Esophagus squamous epithelium (tissue), 5 donors: Measurements from ENCODE around the gene SERPINI1. TPM values are rescaled to one million over a fixed set of nuclear protein-coding genes. Genes with fewer than 3 reads are reported as not detected.

Experiments used
- DNase-seq: peaks from one replicate; lab custom pipeline; 2025; lab: John Stamatoyannopoulos, UW
- H3K27ac ChIP-seq, 4 donors: fragments of 200-600 bp; sonication (generic); one replicate each; pipeline ENCODE4 v1.5.1; 2016 to 2019; ENCODE audit warnings: mild to moderate bottlenecking in 1 of 4
- H3K27me3 ChIP-seq, 4 donors: fragments of 200-600 bp; sonication (generic); 1 replicate in 3 of 4; 2 replicates in 1 of 4; pipeline versions ENCODE4 v1.5.1 to v1.6.0; 2017 to 2021; ENCODE audit warnings: antibody characterized with exemption in 1 of 4
- H3K36me3 ChIP-seq, 3 donors: fragments of 200-600 bp; sonication (generic); one replicate each; pipeline ENCODE4 v1.5.1; 2016 to 2019
- H3K4me1 ChIP-seq, 3 donors: fragments of 200-600 bp; sonication (generic); one replicate each; pipeline ENCODE4 v1.5.1; 2017 to 2019
- H3K4me3 ChIP-seq, 4 donors: fragments of 200-600 bp; sonication (generic); 1 replicate in 3 of 4; 2 replicates in 1 of 4; pipeline ENCODE4 v1.5.1; 2016 to 2019; ENCODE audit warnings: mild to moderate bottlenecking in 2 of 4, moderate library complexity in 1 of 4
- H3K9me3 ChIP-seq, 3 donors: fragments of 200-600 bp; sonication (generic); one replicate each; pipeline ENCODE4 v1.5.1; 2016 to 2019
- CTCF ChIP-seq, 6 experiments: fragments of 450-650 bp in 4 of 6; fragments of 200-600 bp in 2 of 6; sonication (generic) in 2 of 6; IDR thresholded peaks; one replicate each; pipeline ENCODE4 v1.5.1; 2016 to 2019; ENCODE audit warnings: antibody characterized with exemption in 6 of 6, mild to moderate bottlenecking in 4 of 6, moderate library complexity in 4 of 6
- POLR2A ChIP-seq, 4 donors: fragments of 450-650 bp; IDR thresholded peaks; one replicate each; pipeline ENCODE4 v1.6.1; 2017; ENCODE audit warnings: antibody characterized with exemption in 4 of 4, mild to moderate bottlenecking in 4 of 4, moderate library complexity in 3 of 4
- WGBS, 2 donors: methylation state at CpG; one replicate each; pipeline ENCODE4 v1.1.5; 2018; 5-methylcytosine and 5-hydroxymethylcytosine counted together
- intact Hi-C: fragments of 100-400 bp; cut with DNase I; formaldehyde crosslinking; loops from one replicate; pipeline ENCODE4 v1.15.0; 2022
- total RNA-seq, 4 donors: library from RNA; depleted of rRNA; stranded (reverse); fragments of >200 nt; gene quantifications; one replicate each; pipeline ENCODE4 v1.1.0, GENCODE V29; 2016
- donor health status: DM: yes; HTN: yes; CAD: no.

SERPINI1 gene
- 1 to 10 TPM; 1.1 to 4.4 (median 3.5) TPM for total RNA-seq

DNA sequence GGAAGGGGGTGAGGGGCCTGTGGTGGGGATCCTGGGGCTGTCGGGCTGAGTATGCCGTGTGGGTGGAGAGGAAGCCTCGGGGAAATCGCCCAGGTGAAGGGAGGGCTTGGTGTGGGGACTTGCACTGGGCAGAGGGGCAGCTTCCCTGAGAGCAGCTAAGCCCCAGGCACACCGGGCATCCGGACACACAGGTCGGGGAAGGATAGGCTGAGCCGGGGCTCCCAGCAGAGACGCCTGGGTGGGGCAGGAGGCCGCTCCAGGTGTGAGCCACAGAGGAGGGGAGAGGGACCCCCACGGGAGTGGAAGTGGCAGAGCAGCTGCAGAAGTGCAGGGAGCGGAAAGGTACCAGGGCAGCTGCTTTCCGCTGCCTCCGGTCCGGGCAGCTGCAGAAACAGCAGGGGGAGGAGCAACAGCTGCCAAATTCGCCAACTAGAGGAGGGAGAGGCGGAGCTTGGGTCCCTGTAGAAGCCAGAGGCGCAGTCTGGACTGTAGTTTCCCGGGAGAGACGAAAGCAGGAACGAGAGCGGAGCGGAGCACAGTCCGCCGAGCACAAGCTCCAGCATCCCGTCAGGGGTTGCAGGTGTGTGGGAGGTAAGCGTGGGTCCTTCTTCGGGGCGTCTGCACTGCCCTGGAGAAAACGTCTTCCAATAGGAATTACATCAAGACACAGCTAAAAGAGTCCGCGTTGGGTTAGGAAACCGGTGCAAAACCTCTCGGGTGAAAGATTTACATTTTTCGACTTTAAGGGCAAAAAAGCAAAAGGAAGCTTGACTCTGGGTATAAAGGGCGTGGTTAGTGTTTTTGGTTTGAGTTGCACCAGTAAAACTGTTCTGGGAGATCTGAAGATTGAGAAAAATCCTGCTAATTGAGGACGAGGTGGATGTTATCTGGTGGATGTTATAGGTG is at the start of gene SERPINI1:
SERPINI1 (plus strand) TSS at position 489 of the 906 bp plus-strand sequence. CDS start 53,408 bp downstream, outside the sequence.
- no peaks in the 10 kb centered on the region for H3K27me3 ChIP-seq
- H3K27ac ChIP-seq = peak within 1 kb of the TSS; percentile 95 to 97 (median 96)
- peaks cover 10 to 51% (median 14%) of the 10 kb centered on the region in 3 donors for H3K4me1 ChIP-seq
- WGBS, 2 donors = 0 to 1% methylated on average over 21 to 29 of the region's 37 CpGs
- intact Hi-C loops = no loop called here
- H3K9me3 ChIP-seq = no peaks in the 10 kb centered on the region
- TF ChIP-seq CTCF (IDR thresholded peaks at IDR 0.05) (peak in 2 of 6 experiments; percentile 16 to 17), POLR2A (IDR thresholded peaks at IDR 0.05) (peak in 3 of 4 donors; percentile 59 to 77 (median 69))
- peak; percentile 57 for DNase-seq
- H3K4me3 ChIP-seq = peak within 1 kb of the TSS; percentile 54 to 92 (median 83)
- no peaks in the 10 kb centered on the region for H3K36me3 ChIP-seq

- Histone ChIP-seq H3K4me1 (no peaks in the 10 kb centered on the region), H3K36me3 (peaks cover 2 to 80% (median 6%) of the 10 kb centered on the region in 3 donors), H3K27ac (no peak overlapping the region), H3K4me3 (no peak overlapping the region), H3K27me3 (no peaks in the 10 kb centered on the region), H3K9me3 (no peaks in the 10 kb centered on the region)
- no peak for DNase-seq
- intact Hi-C loops = no loop called here
- TF ChIP-seq POLR2A (IDR thresholded peaks at IDR 0.05) (no peak), CTCF (IDR thresholded peaks at IDR 0.05) (no peak)
- WGBS, 2 donors = 62 to 68% methylated on average over 3 of the region's 3 CpGs
Observed at GRCh38 chr3:167691366-167691765, 44.2 kb upstream of the SERPINI1 start.

GRCh38 chr3:167694121-167694520 is 41.4 kb upstream of the SERPINI1 start:
- DNase-seq = no peak
- Histone ChIP-seq H3K4me3 (no peak overlapping the region), H3K4me1 (no peaks in the 10 kb centered on the region), H3K9me3 (no peaks in the 10 kb centered on the region), H3K36me3 (peaks cover 2 to 62% (median 6%) of the 10 kb centered on the region in 3 donors), H3K27ac (no peak overlapping the region), H3K27me3 (no peaks in the 10 kb centered on the region)
- WGBS, 2 donors = 93 to 97% methylated on average over 2 of the region's 2 CpGs
- TF ChIP-seq CTCF (IDR thresholded peaks at IDR 0.05) = no peak
- TF ChIP-seq POLR2A (IDR thresholded peaks at IDR 0.05) = no peak
- intact Hi-C loops = no loop called here

DNA sequence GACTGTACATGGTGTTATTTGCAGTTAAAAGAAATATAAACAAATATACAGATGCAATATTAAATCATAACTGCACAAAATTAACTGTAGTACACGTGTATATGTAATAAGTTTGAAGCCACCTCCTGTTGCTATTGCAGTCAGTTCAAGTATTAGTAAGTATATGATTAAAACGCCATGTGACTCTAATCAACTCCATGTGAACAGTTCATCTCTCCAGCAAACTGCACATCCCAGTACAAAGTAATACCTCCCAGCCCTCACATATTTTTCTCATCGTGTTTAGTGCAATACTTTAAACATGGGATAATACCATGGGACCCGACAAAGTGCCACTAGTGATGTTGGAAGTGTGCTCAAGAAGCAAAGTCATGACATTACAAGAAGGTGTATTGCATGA is 35.5 kb upstream of the SERPINI1 start:
- TF ChIP-seq POLR2A (IDR thresholded peaks at IDR 0.05) = no peak
- TF ChIP-seq CTCF (IDR thresholded peaks at IDR 0.05) = no peak
- no peaks in the 10 kb centered on the region for H3K4me1 ChIP-seq
- H3K36me3 ChIP-seq = peaks cover 0 to 61% (median 0%) of the 10 kb centered on the region in 3 donors
- no peak overlapping the region for H3K27ac ChIP-seq
- intact Hi-C loops = no loop called here
- H3K27me3 ChIP-seq = no peaks in the 10 kb centered on the region
- no peak overlapping the region for H3K4me3 ChIP-seq
- whole genome bisulfite sequencing, 2 donors = 89 to 96% methylated on average over 4 of the region's 4 CpGs
- DNase-seq = no peak
- H3K9me3 ChIP-seq = no peaks in the 10 kb centered on the region

DNA sequence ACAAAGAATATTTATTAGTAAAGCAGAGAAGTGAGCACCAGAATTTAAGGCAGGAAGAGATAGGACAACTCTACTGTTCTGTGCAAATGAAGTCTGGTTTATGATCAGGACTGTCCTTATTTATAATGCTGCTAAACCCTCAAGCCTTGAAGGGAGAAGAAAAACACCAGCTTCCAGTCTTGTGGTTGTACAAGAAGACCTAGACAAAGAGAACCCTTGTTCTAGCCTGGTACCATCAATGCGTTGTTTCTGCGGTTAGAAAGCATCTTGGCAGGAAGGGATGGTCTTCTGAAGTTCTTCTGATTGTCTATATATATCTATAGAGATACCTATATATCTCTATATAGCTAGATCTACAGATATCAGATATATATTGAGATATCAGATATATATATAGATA is 34.6 kb upstream of the SERPINI1 start:
- WGBS, 2 donors = 98 to 100% methylated on average over 2 of the region's 2 CpGs
- intact Hi-C loops = no loop called here
- H3K9me3 ChIP-seq = no peaks in the 10 kb centered on the region
- no peaks in the 10 kb centered on the region for H3K27me3 ChIP-seq
- no peak overlapping the region for H3K27ac ChIP-seq
- DNase-seq = no peak
- TF ChIP-seq POLR2A (IDR thresholded peaks at IDR 0.05) = no peak
- no peak for TF ChIP-seq CTCF (IDR thresholded peaks at IDR 0.05)
- H3K4me3 ChIP-seq = no peak overlapping the region
- peaks cover 0 to 52% (median 0%) of the 10 kb centered on the region in 3 donors for H3K36me3 ChIP-seq
- H3K4me1 ChIP-seq = no peaks in the 10 kb centered on the region
